BE2C (cell line): ENCODE data around the gene MTARC2.
A peak's percentile ranks its signal among the peaks of the same experiment; 100 is the strongest.

Experiments used
- DNase-seq: peaks from one replicate; pipeline ENCODE4 v3.0.0-alpha.2; 2020
- H3K27me3 ChIP-seq: fragments of 250-450 bp; sonication (Bioruptor Pico); 2 replicates; pipeline ENCODE4 v1.5.1; 2020; ENCODE audit warnings: mild to moderate bottlenecking
- H3K36me3 ChIP-seq: fragments of 250-450 bp; sonication (Bioruptor Pico); 2 replicates; pipeline ENCODE4 v1.5.1; 2020; ENCODE audit warnings: mild to moderate bottlenecking
- H3K4me1 ChIP-seq: fragments of 250-450 bp; sonication (Bioruptor Pico); 2 replicates; pipeline ENCODE4 v1.5.1; 2020
- H3K4me3 ChIP-seq: 2 replicates; pipeline ENCODE4 v1.5.1; 2011; ENCODE audit warnings: low read depth, low read length
- H3K9me3 ChIP-seq: fragments of 250-450 bp; sonication (Bioruptor Pico); 2 replicates; pipeline ENCODE4 v1.5.1; 2020
- TF ChIP-seq, protein P1 (sequence below): IDR thresholded peaks from 2 replicates; pipeline ENCODE4 v1.5.1; 2012; ENCODE audit warnings: mild to moderate bottlenecking, low read depth, low read length

The MTARC2 gene

DNA sequence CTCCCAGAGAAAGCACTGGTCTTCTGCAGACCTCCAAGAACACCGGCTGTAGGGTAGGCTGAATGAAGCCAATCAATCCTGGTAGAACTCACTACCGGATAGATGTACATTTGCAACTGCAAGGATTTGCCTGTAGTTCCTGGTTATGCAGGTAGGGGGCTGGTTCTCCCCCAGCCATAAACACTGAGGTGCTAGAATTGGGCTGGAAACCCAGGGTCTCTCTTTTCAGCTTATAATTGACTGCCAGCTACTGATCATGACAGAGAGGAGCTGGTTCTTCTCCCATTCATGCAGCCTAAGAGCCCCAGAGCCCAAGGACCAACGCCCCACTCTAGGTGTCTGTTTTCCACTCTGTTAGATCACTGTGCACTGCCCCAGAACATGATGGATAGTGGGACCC lies 21.5 kb upstream of the MTARC2 start:
- TF ChIP-seq, protein P1, sequence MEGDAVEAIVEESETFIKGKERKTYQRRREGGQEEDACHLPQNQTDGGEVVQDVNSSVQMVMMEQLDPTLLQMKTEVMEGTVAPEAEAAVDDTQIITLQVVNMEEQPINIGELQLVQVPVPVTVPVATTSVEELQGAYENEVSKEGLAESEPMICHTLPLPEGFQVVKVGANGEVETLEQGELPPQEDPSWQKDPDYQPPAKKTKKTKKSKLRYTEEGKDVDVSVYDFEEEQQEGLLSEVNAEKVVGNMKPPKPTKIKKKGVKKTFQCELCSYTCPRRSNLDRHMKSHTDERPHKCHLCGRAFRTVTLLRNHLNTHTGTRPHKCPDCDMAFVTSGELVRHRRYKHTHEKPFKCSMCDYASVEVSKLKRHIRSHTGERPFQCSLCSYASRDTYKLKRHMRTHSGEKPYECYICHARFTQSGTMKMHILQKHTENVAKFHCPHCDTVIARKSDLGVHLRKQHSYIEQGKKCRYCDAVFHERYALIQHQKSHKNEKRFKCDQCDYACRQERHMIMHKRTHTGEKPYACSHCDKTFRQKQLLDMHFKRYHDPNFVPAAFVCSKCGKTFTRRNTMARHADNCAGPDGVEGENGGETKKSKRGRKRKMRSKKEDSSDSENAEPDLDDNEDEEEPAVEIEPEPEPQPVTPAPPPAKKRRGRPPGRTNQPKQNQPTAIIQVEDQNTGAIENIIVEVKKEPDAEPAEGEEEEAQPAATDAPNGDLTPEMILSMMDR = peak; percentile 57
- no peaks in the 10 kb centered on the region for H3K36me3 ChIP-seq
- no peak for DNase-seq
- H3K4me1 ChIP-seq = no peaks in the 10 kb centered on the region
- no peaks in the 10 kb centered on the region for H3K9me3 ChIP-seq
- H3K4me3 ChIP-seq = no peak overlapping the region
- H3K27me3 ChIP-seq = no peaks in the 10 kb centered on the region

GRCh38 chr1:220727519-220727918 lies 20.6 kb upstream of the MTARC2 start:
- no peaks in the 10 kb centered on the region for H3K4me1 ChIP-seq
- TF ChIP-seq, protein P1 = no peak
- DNase-seq = no peak
- no peak overlapping the region for H3K4me3 ChIP-seq
- no peaks in the 10 kb centered on the region for H3K9me3 ChIP-seq
- no peaks in the 10 kb centered on the region for H3K27me3 ChIP-seq
- H3K36me3 ChIP-seq = no peaks in the 10 kb centered on the region

DNA sequence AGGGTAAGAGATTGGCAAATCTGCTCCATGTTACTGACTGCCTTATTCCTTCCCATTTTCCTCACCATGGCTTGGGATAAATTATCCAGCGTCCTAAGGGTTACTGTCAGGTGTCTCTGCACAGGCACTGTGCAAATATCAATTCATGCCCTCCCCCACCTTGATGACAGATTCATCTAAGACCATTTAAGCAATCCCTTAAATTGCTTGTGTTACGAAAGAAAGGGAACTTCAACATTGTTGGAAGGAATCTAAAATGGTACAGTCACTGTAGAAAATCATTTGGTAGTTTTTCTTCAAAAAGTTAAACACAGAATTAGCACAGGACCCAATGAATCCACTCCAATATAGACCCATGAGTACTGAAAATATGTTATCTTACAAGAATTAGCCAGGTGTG lies 17.6 kb upstream of the MTARC2 start:
- DNase-seq = no peak
- TF ChIP-seq, protein P1 = no peak
- Histone ChIP-seq H3K4me3 (no peak overlapping the region), H3K27me3 (no peaks in the 10 kb centered on the region), H3K4me1 (no peaks in the 10 kb centered on the region), H3K36me3 (no peaks in the 10 kb centered on the region), H3K9me3 (no peaks in the 10 kb centered on the region)

GRCh38 chr1:220732137-220732536 lies 16.0 kb upstream of the MTARC2 start:
- no peaks in the 10 kb centered on the region for H3K36me3 ChIP-seq
- H3K4me1 ChIP-seq = no peaks in the 10 kb centered on the region
- no peaks in the 10 kb centered on the region for H3K9me3 ChIP-seq
- no peaks in the 10 kb centered on the region for H3K27me3 ChIP-seq
- TF ChIP-seq, protein P1 = no peak
- no peak overlapping the region for H3K4me3 ChIP-seq
- no peak for DNase-seq

DNA sequence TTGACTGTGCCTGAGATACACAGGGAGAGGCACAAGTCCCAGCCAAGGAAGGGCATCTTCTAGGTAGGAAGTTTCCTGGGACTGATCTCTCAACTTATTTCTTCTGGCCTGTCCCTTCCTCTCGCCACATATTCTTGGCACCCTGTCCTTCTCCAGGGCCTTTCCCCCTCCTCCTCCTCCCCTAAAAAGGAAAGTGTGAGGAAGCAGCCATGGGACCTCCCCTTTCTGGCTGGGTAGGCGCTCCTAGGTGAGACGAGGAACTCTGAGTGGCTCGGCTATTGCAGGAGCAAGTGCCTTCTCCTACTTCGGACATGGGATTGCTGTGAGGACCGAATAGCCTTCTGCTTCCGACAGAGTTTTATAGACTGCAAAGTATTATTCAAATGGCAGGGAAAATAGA lies 15.5 kb upstream of the MTARC2 start:
- no peak for DNase-seq
- H3K27me3 ChIP-seq = no peaks in the 10 kb centered on the region
- no peaks in the 10 kb centered on the region for H3K4me1 ChIP-seq
- TF ChIP-seq, protein P1 = no peak
- H3K9me3 ChIP-seq = no peaks in the 10 kb centered on the region
- H3K36me3 ChIP-seq = no peaks in the 10 kb centered on the region
- no peak overlapping the region for H3K4me3 ChIP-seq

DNA sequence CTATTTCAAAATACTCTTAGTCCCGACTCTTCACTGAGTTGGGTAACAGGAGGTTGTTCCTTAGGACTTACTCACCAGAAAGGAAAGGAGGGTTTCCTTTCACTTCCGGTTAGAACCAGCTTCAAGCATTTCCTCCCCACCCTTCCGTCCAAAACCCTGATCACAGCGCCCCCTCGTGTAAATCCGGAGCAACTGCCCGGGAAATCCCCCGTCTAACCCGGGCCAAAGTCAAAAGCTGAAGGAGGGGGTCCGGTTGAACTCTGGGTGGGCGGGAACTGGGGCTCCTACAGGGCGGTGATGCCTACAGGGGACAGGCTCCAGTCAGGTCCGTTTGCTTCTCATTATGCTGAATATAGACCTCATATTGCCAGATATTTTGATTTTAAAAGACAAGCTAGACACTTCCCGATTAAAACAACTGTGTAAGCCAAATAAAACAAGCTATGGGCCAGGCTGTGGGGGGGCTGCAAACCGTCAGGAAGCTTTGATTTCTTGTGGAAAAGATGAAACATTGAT lies 15.0 kb upstream of the MTARC2 start:
- TF ChIP-seq, protein P1 = peak; percentile 88
- H3K27me3 ChIP-seq = no peaks in the 10 kb centered on the region
- peak; percentile 73 for DNase-seq
- no peaks in the 10 kb centered on the region for H3K36me3 ChIP-seq
- no peaks in the 10 kb centered on the region for H3K9me3 ChIP-seq
- H3K4me1 ChIP-seq = no peaks in the 10 kb centered on the region
- H3K4me3 ChIP-seq = no peak overlapping the region
